ENCODE results near the gene ADAMTS3. TPM values are rescaled to one million over a fixed set of nuclear protein-coding genes. Genes with fewer than 3 reads are reported as not detected.

ADAMTS3 gene
- total and polyA plus RNA-seq, 2 of the 13 experiments (the other 11 are each of a cell fraction or from before 2014, with no cell fraction given), result not detected

GRCh38 chr4:72444092-72444491, 124.9 kb downstream of the ADAMTS3 start (continued):
- TF ChIP-seq SMAD1 (CRISPR knock-in tag; IDR thresholded peaks at IDR 0.05; ENCODE audit: borderline replicate concordance, low read depth), result no peak
- no peak for TF ChIP-seq ETV6 (CRISPR knock-in tag; conservative IDR thresholded peaks at IDR 0.05)
- no peak for TF ChIP-seq ZNF530 (CRISPR knock-in tag; IDR thresholded peaks at IDR 0.05; ENCODE audit: low read depth)
- no peak for TF ChIP-seq PAX8 (CRISPR knock-in tag; IDR thresholded peaks at IDR 0.05; ENCODE audit: borderline replicate concordance)

DNA sequence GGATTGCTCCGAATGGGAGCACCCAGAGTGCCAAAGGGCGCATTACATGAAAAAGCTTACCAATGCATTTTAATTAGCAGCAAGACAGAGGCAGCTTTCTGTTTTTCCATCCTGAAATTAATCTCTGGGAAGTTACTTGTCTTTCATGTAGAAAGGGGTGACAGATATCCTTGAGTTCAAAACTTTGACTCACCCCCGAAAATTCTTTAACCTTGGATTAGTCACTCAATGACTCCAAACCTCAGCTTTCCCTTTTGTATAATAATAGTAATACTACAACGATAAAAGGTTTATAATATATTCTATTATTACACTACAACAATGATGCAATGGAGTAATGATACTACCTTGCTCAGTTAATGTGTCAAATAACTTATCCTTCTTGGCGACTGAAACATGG, 126.3 kb downstream of the ADAMTS3 start:
- H3K36me3 ChIP-seq (replicated peaks in 1 of 2; ENCODE audit: control insufficient read depth in 1 of 2, insufficient read depth in 2 of 2, low read length in 2 of 2), result no peaks in the 10 kb centered on the region
- H4K20me1 ChIP-seq (ENCODE audit: insufficient read depth, low read length), result no peaks in the 10 kb centered on the region
- no peak overlapping the region for H3K27ac ChIP-seq (ENCODE audit: extremely low read length, insufficient read depth, low read length)
- POLR2A ChIA-PET, result no interaction called here
- H3K9me3 ChIP-seq (ENCODE audit: low read length), result no peaks in the 10 kb centered on the region
- CTCF ChIA-PET (ENCODE audit: low intra/inter-chr PET ratio, low total read pairs), result no interaction called here
- no peak overlapping the region for H3K4me2 ChIP-seq (ENCODE audit: low read depth, low read length)
- DNase-seq (ENCODE audit: low spot score) (no peak), ATAC-seq (no peak), FAIRE-seq (no peak)
- H3K27me3 ChIP-seq (ENCODE audit: control insufficient read depth in 1 of 2, insufficient read depth in 2 of 2, low read length in 2 of 2), result no peaks in the 10 kb centered on the region
- TF ChIP-seq MEIS1 (CRISPR knock-in tag; IDR thresholded peaks at IDR 0.05; ENCODE audit: borderline replicate concordance) (no peak), PHB2 (IDR thresholded peaks at IDR 0.05; ENCODE audit: partially characterized antibody) (no peak), AKAP8 (CRISPR knock-in tag; IDR thresholded peaks at IDR 0.05) (no peak), MYPOP (CRISPR knock-in tag; IDR thresholded peaks at IDR 0.05) (no peak), ZNF432 (CRISPR knock-in tag; IDR thresholded peaks at IDR 0.05; ENCODE audit: borderline replicate concordance) (no peak), ZBTB8A (CRISPR knock-in tag; IDR thresholded peaks at IDR 0.05; ENCODE audit: borderline replicate concordance, low read depth) (no peak), ZNF251 (CRISPR knock-in tag; IDR thresholded peaks at IDR 0.05) (no peak)
- WGBS (ENCODE audit: low lambda C conversion rate), result 24% methylated on average over 5 of the region's 5 CpGs
- H2AFZ ChIP-seq (ENCODE audit: low read length), result no peak overlapping the region
- intact Hi-C loops (cut with micrococcal nuclease; ENCODE audit: unreplicated experiment), result no loop called here
- H3K79me2 ChIP-seq (ENCODE audit: insufficient read depth, low read length), result no peaks in the 10 kb centered on the region
- H3K9ac ChIP-seq (ENCODE audit: insufficient read depth, low read depth, low read length), result no peak overlapping the region
- no peaks in the 10 kb centered on the region for H3K4me1 ChIP-seq (ENCODE audit: insufficient read depth, low read length)
- H3K4me3 ChIP-seq (replicated peaks in 1 of 3; ENCODE audit: insufficient read depth in 1 of 3, low read depth in 2 of 3, low read length in 3 of 3), result no peak overlapping the region
- BruUV-seq (replicated peaks), result no TSS peak
- in situ Hi-C loops (cut with HindIII; ENCODE audit: extremely low pct_ligation_motif_present, low pct_unique_long_range_greater_than_20kb), result no loop called here

Measured in HepG2 (cell line).